Suprapubic skin (tissue), 4 donors: Measurements from ENCODE around the gene ASIC2. TPM values are rescaled to one million over a fixed set of nuclear protein-coding genes. Genes with fewer than 3 reads are reported as not detected.

Source experiments
- DNase-seq, 2 donors: peaks; one replicate each; pipeline ENCODE4 v3.0.0-alpha.2; 2019; ENCODE audit warnings: low spot score in 2 of 2
- H3K27ac ChIP-seq: fragments of 200-600 bp; sonication (generic); one replicate; pipeline ENCODE4 v1.5.1; 2019
- H3K27me3 ChIP-seq: fragments of 200-600 bp; sonication (generic); one replicate; pipeline ENCODE4 v1.5.1; 2019
- H3K36me3 ChIP-seq: fragments of 200-600 bp; sonication (generic); one replicate; pipeline ENCODE4 v1.5.1; 2019
- H3K4me1 ChIP-seq: fragments of 200-600 bp; sonication (generic); one replicate; pipeline ENCODE4 v1.5.1; 2019
- H3K4me3 ChIP-seq: fragments of 200-600 bp; sonication (generic); one replicate; pipeline ENCODE4 v1.5.1; 2019; ENCODE audit warnings: mild to moderate bottlenecking
- H3K9me3 ChIP-seq: fragments of 200-600 bp; sonication (generic); one replicate; pipeline ENCODE4 v1.5.1; 2019
- CTCF ChIP-seq, 2 donors: fragments of 200-600 bp in 1 of 2; fragments of 450-650 bp in 1 of 2; sonication (generic) in 1 of 2; IDR thresholded peaks; one replicate each; pipeline ENCODE4 v1.5.1; 2016 to 2019; ENCODE audit warnings: antibody characterized with exemption in 2 of 2, mild to moderate bottlenecking in 1 of 2, moderate library complexity in 1 of 2
- EP300 ChIP-seq: sonication (generic); formaldehyde crosslinking; IDR thresholded peaks from one replicate; pipeline ENCODE4 v1.6.1; 2017; ENCODE audit warnings: antibody characterized with exemption
- POLR2A ChIP-seq, 2 donors: fragments of 450-650 bp; IDR thresholded peaks; one replicate each; pipeline ENCODE4 v1.6.1; 2017; ENCODE audit warnings: antibody characterized with exemption in 2 of 2, mild to moderate bottlenecking in 2 of 2, moderate library complexity in 2 of 2
- POLR2AphosphoS5 ChIP-seq, 3 donors: sonication (generic); formaldehyde crosslinking; IDR thresholded peaks; one replicate each; pipeline ENCODE4 v1.6.1; 2017; ENCODE audit warnings: antibody characterized with exemption in 3 of 3
- WGBS: methylation state at CpG from one replicate; pipeline ENCODE4 v1.1.5; 2018; 5-methylcytosine and 5-hydroxymethylcytosine counted together
- total RNA-seq, 4 donors: library from RNA; depleted of rRNA; stranded (reverse); fragments of >200 nt; gene quantifications; one replicate each; pipeline ENCODE4 v1.1.0, GENCODE V29; 2016

ASIC2 gene
- total RNA-seq, 4 donors from 2014 or later, result not detected

- Histone ChIP-seq H3K36me3 (no peaks in the 10 kb centered on the region), H3K27ac (no peak overlapping the region), H3K27me3 (no peaks in the 10 kb centered on the region), H3K4me1 (no peaks in the 10 kb centered on the region), H3K4me3 (no peak overlapping the region), H3K9me3 (no peaks in the 10 kb centered on the region)
- TF ChIP-seq CTCF (IDR thresholded peaks at IDR 0.05), result no peak
- TF ChIP-seq EP300, result no peak
- no peak for DNase-seq
- WGBS, result 94% methylated on average over 7 of the region's 7 CpGs
Measured at GRCh38 chr17:33131620-33132019, 161.5 kb downstream of the ASIC2 start.

GRCh38 chr17:33127706-33128105 lies 165.4 kb downstream of the ASIC2 start:
- WGBS, result 20% methylated on average over 2 of the region's 2 CpGs
- no peak overlapping the region for H3K4me3 ChIP-seq
- H3K9me3 ChIP-seq, result no peaks in the 10 kb centered on the region
- H3K4me1 ChIP-seq, result no peaks in the 10 kb centered on the region
- H3K27ac ChIP-seq, result no peak overlapping the region
- H3K36me3 ChIP-seq, result no peaks in the 10 kb centered on the region
- DNase-seq, result no peak
- peaks cover 6% of the 10 kb centered on the region for H3K27me3 ChIP-seq
- no peak for TF ChIP-seq CTCF (IDR thresholded peaks at IDR 0.05)
- TF ChIP-seq POLR2AphosphoS5 (IDR thresholded peaks at IDR 0.05), result no peak
- no peak for TF ChIP-seq EP300
- TF ChIP-seq POLR2A (IDR thresholded peaks at IDR 0.05), result no peak

GRCh38 chr17:33126086-33126485 lies 167.0 kb downstream of the ASIC2 start:
- Histone ChIP-seq H3K4me1 (no peaks in the 10 kb centered on the region), H3K27ac (no peak overlapping the region), H3K27me3 (peaks cover 12% of the 10 kb centered on the region), H3K36me3 (no peaks in the 10 kb centered on the region), H3K4me3 (no peak overlapping the region), H3K9me3 (no peaks in the 10 kb centered on the region)
- TF ChIP-seq POLR2AphosphoS5 (IDR thresholded peaks at IDR 0.05) (no peak), EP300 (no peak), POLR2A (IDR thresholded peaks at IDR 0.05) (no peak), CTCF (IDR thresholded peaks at IDR 0.05) (no peak)
- DNase-seq, result no peak
- 86% methylated on average over 4 of the region's 4 CpGs for WGBS

- Histone ChIP-seq H3K4me3 (no peak overlapping the region), H3K9me3 (no peaks in the 10 kb centered on the region), H3K27me3 (peaks cover 12% of the 10 kb centered on the region), H3K36me3 (no peaks in the 10 kb centered on the region), H3K4me1 (no peaks in the 10 kb centered on the region), H3K27ac (no peak overlapping the region)
- 80% methylated on average over 3 of the region's 3 CpGs for WGBS
- DNase-seq, result no peak
- TF ChIP-seq EP300, result no peak
- no peak for TF ChIP-seq POLR2A (IDR thresholded peaks at IDR 0.05)
- no peak for TF ChIP-seq CTCF (IDR thresholded peaks at IDR 0.05)
- TF ChIP-seq POLR2AphosphoS5 (IDR thresholded peaks at IDR 0.05), result no peak
Measured at GRCh38 chr17:33125552-33125950, 167.5 kb downstream of the ASIC2 start.

GRCh38 chr17:33124871-33125551 lies 168.1 kb downstream of the ASIC2 start:
- TF ChIP-seq POLR2AphosphoS5 (IDR thresholded peaks at IDR 0.05), result no peak
- no peak for TF ChIP-seq EP300
- no peak for TF ChIP-seq POLR2A (IDR thresholded peaks at IDR 0.05)
- TF ChIP-seq CTCF (IDR thresholded peaks at IDR 0.05), result no peak
- no peaks in the 10 kb centered on the region for H3K4me1 ChIP-seq
- no peak overlapping the region for H3K27ac ChIP-seq
- no peak for DNase-seq
- 69% methylated on average over 3 of the region's 3 CpGs for WGBS
- H3K27me3 ChIP-seq, result peaks cover 12% of the 10 kb centered on the region
- no peak overlapping the region for H3K4me3 ChIP-seq
- no peaks in the 10 kb centered on the region for H3K36me3 ChIP-seq
- no peaks in the 10 kb centered on the region for H3K9me3 ChIP-seq
